Calu3 (cell line): Measurements from ENCODE around the gene PRRG1. TPM values are rescaled to one million over a fixed set of nuclear protein-coding genes. Genes with fewer than 3 reads are reported as not detected.

Experiments
- BruUV-seq: library from RNA; stranded (reverse); fragments of 400-500 nt; replicated peaks from 2 replicates; lab custom pipeline; 2021; lab: Mats Ljungman, UMichigan
- CTCF ChIA-PET: fragments of 300-600 bp; sonication (Branson Sonifier 250); formaldehyde crosslinking; loops from one replicate; lab custom pipeline; 2022; ENCODE audit warnings: antibody characterized with exemption; lab: Charles Lee
- DNase-seq: peaks from one replicate; pipeline ENCODE4 v3.0.0; 2022
- H3K27ac Mint-ChIP-seq: one replicate; pipeline ENCODE4 v1.8.0; 2022; ENCODE audit warnings: mixed read lengths; ENCODE audit not compliant: unreplicated experiment
- H3K27me3 Mint-ChIP-seq: one replicate; pipeline ENCODE4 v1.8.0; 2022; ENCODE audit warnings: mixed read lengths; ENCODE audit not compliant: unreplicated experiment
- H3K36me3 Mint-ChIP-seq: one replicate; pipeline ENCODE4 v1.8.0; 2022; ENCODE audit warnings: mild to moderate bottlenecking, moderate library complexity, mixed read lengths; ENCODE audit not compliant: insufficient read depth, unreplicated experiment
- H3K4me1 Mint-ChIP-seq: one replicate; pipeline ENCODE4 v1.8.0; 2022; ENCODE audit warnings: mild to moderate bottlenecking, low read depth, mixed read lengths; ENCODE audit not compliant: unreplicated experiment
- H3K4me3 Mint-ChIP-seq: one replicate; pipeline ENCODE4 v1.8.0; 2022; ENCODE audit warnings: mild to moderate bottlenecking, low read depth, moderate library complexity, mixed read lengths; ENCODE audit not compliant: unreplicated experiment
- H3K9me3 Mint-ChIP-seq: one replicate; pipeline ENCODE4 v1.8.0; 2022; ENCODE audit warnings: low read depth, mixed read lengths; ENCODE audit not compliant: unreplicated experiment
- CTCF ChIP-seq: fragments of 200-600 bp; IDR thresholded peaks from one replicate; pipeline ENCODE4 v1.8.0; 2022; ENCODE audit warnings: antibody characterized with exemption; ENCODE audit not compliant: unreplicated experiment
- intact Hi-C: fragments of 100-400 bp; cut with micrococcal nuclease; formaldehyde crosslinking; loops from one replicate; pipeline ENCODE4 v1.10.0; 2022; ENCODE audit not compliant: unreplicated experiment
- total RNA-seq: library from RNA; stranded (reverse); gene quantifications from 2 replicates; pipeline ENCODE4 v1.2.3, GENCODE V29; 2022

Gene PRRG1
- total RNA-seq, 1 experiment from 2014 or later = 26.1 TPM

GRCh38 chrX:37332055-37332454, 17.1 kb upstream of the PRRG1 start:
- DNase-seq = no peak
- CTCF ChIA-PET = no interaction called here
- no peaks in the 10 kb centered on the region for H3K36me3 Mint-ChIP-seq
- intact Hi-C loops = no loop called here
- no peaks in the 10 kb centered on the region for H3K27me3 Mint-ChIP-seq
- no TSS peak for BruUV-seq
- no peaks in the 10 kb centered on the region for H3K4me1 Mint-ChIP-seq
- no peak for TF ChIP-seq CTCF
- no peaks in the 10 kb centered on the region for H3K9me3 Mint-ChIP-seq
- no peak overlapping the region for H3K27ac Mint-ChIP-seq
- no peak overlapping the region for H3K4me3 Mint-ChIP-seq

GRCh38 chrX:37332987-37333658, 16.0 kb upstream of the PRRG1 start:
- TF ChIP-seq CTCF = no peak
- Mint-ChIP-seq H3K4me3 (no peak overlapping the region), H3K27me3 (no peaks in the 10 kb centered on the region), H3K9me3 (no peaks in the 10 kb centered on the region), H3K27ac (no peak overlapping the region), H3K36me3 (no peaks in the 10 kb centered on the region), H3K4me1 (no peaks in the 10 kb centered on the region)
- CTCF ChIA-PET = no interaction called here
- intact Hi-C loops = no loop called here
- no peak for DNase-seq
- no TSS peak for BruUV-seq

GRCh38 chrX:37347420-37347819, 1.7 kb upstream of the PRRG1 start:
- no peak for TF ChIP-seq CTCF
- Mint-ChIP-seq H3K27ac (no peak overlapping the region), H3K4me3 (no peak overlapping the region), H3K36me3 (peaks cover 32% of the 10 kb centered on the region), H3K9me3 (no peaks in the 10 kb centered on the region), H3K27me3 (no peaks in the 10 kb centered on the region), H3K4me1 (peaks cover 20% of the 10 kb centered on the region)
- CTCF ChIA-PET = no interaction called here
- intact Hi-C loops = loop anchor here (10.0 kb wide), 1 partner anchor 107 kb away; no protein-coding TSS in a partner anchor
- BruUV-seq = no TSS peak
- no peak for DNase-seq

GRCh38 chrX:37348231-37348970, 763 bp upstream of the PRRG1 start:
- H3K27me3 Mint-ChIP-seq = no peaks in the 10 kb centered on the region
- H3K27ac Mint-ChIP-seq = peak overlapping the region; percentile 90
- intact Hi-C loops = loop anchor here (10.0 kb wide), 1 partner anchor 106 kb away; no protein-coding TSS in a partner anchor
- H3K4me1 Mint-ChIP-seq = peaks cover 24% of the 10 kb centered on the region
- no peaks in the 10 kb centered on the region for H3K9me3 Mint-ChIP-seq
- DNase-seq = no peak
- peaks cover 32% of the 10 kb centered on the region for H3K36me3 Mint-ChIP-seq
- CTCF ChIA-PET = no interaction called here
- BruUV-seq = no TSS peak
- no peak for TF ChIP-seq CTCF
- H3K4me3 Mint-ChIP-seq = peak overlapping the region; percentile 92
